Mesothelial cell of epicardium (in vitro differentiated cells): ENCODE data around the gene PLXNB2. TPM values are rescaled to one million over a fixed set of nuclear protein-coding genes. Genes with fewer than 3 reads are reported as not detected.

ENCODE experiments used
- DNase-seq, 2 experiments: peaks; one replicate each; pipeline ENCODE4 v3.0.0; 2021; ENCODE audit warnings: low spot score in 2 of 2; ENCODE audit not compliant: unreplicated experiment in 2 of 2
- H3K27ac Mint-ChIP-seq: 2 replicates; pipeline ENCODE4 v1.8.0; 2021; ENCODE audit warnings: mixed read lengths
- H3K27me3 Mint-ChIP-seq: 2 replicates; pipeline ENCODE4 v1.8.0; 2021; ENCODE audit warnings: low read depth, mixed read lengths
- H3K36me3 Mint-ChIP-seq: 2 replicates; pipeline ENCODE4 v1.8.0; 2021; ENCODE audit warnings: mixed read lengths
- H3K4me1 Mint-ChIP-seq: 2 replicates; pipeline ENCODE4 v1.8.0; 2021; ENCODE audit warnings: mixed read lengths
- H3K4me3 Mint-ChIP-seq: 2 replicates; pipeline ENCODE4 v1.8.0; 2021; ENCODE audit warnings: mild to moderate bottlenecking, moderate library complexity, mixed read lengths
- H3K9me3 Mint-ChIP-seq: 2 replicates; pipeline ENCODE4 v1.8.0; 2021; ENCODE audit warnings: mixed read lengths
- CTCF ChIP-seq: fragments of 200-600 bp; sonication (generic); IDR thresholded peaks from one replicate; pipeline ENCODE4 v1.5.0; 2021; ENCODE audit warnings: antibody characterized with exemption; ENCODE audit not compliant: unreplicated experiment
- total RNA-seq: library from RNA; stranded (reverse); gene quantifications from 3 replicates; pipeline ENCODE4 v1.2.1, GENCODE V29; 2021

Gene PLXNB2
- 467 to 493 TPM (median 468 TPM) in 3 replicates for total RNA-seq

- Mint-ChIP-seq H3K27me3 (no peaks in the 10 kb centered on the region), H3K36me3 (no peaks in the 10 kb centered on the region), H3K4me1 (peaks cover 47% of the 10 kb centered on the region), H3K9me3 (no peaks in the 10 kb centered on the region), H3K4me3 (peak within 1 kb of the TSS; percentile 90), H3K27ac (peak within 1 kb of the TSS; percentile 96)
- TF ChIP-seq CTCF, result no peak
- DNase-seq, result peak; percentile 74 to 76
These were observed at the start of gene PLXNB2 for GRCh38 chr22:50306753-50307749. TSS of gene PLXNB2 (minus strand) at chr22:50307646. CDS start at chr22:50290584, 17,062 bp downstream.

GRCh38 chr22:50357222-50357621, 49.8 kb upstream of the PLXNB2 start:
- peak overlapping the region; percentile 15 for H3K27ac Mint-ChIP-seq

GRCh38 chr22:50356186-50356585, 48.7 kb upstream of the PLXNB2 start:
- Mint-ChIP-seq H3K27ac (no peak overlapping the region), H3K9me3 (peaks cover 4% of the 10 kb centered on the region), H3K27me3 (no peaks in the 10 kb centered on the region), H3K4me3 (no peak overlapping the region), H3K4me1 (no peaks in the 10 kb centered on the region), H3K36me3 (peaks cover 23% of the 10 kb centered on the region)
- DNase-seq, result no peak
- no peak for TF ChIP-seq CTCF

More at GRCh38 chr22:50357222-50357621, 49.8 kb upstream of the PLXNB2 start:
- Mint-ChIP-seq H3K36me3 (peaks cover 21% of the 10 kb centered on the region), H3K9me3 (peaks cover 4% of the 10 kb centered on the region), H3K4me3 (no peak overlapping the region), H3K4me1 (no peaks in the 10 kb centered on the region), H3K27me3 (no peaks in the 10 kb centered on the region)
- DNase-seq, result no peak
- TF ChIP-seq CTCF, result no peak

- no peak overlapping the region for H3K4me3 Mint-ChIP-seq
- TF ChIP-seq CTCF, result no peak
- no peak overlapping the region for H3K27ac Mint-ChIP-seq
- no peaks in the 10 kb centered on the region for H3K9me3 Mint-ChIP-seq
- no peaks in the 10 kb centered on the region for H3K27me3 Mint-ChIP-seq
- H3K4me1 Mint-ChIP-seq, result peaks cover 2% of the 10 kb centered on the region
- DNase-seq, result no peak
- H3K36me3 Mint-ChIP-seq, result peaks cover 4% of the 10 kb centered on the region
These were observed 40.6 kb upstream of the PLXNB2 start for GRCh38 chr22:50348058-50348457.

GRCh38 chr22:50347157-50347556, 39.7 kb upstream of the PLXNB2 start:
- Mint-ChIP-seq H3K4me1 (peaks cover 6% of the 10 kb centered on the region), H3K27ac (no peak overlapping the region), H3K27me3 (no peaks in the 10 kb centered on the region), H3K9me3 (no peaks in the 10 kb centered on the region), H3K36me3 (peaks cover 4% of the 10 kb centered on the region), H3K4me3 (no peak overlapping the region)
- no peak for TF ChIP-seq CTCF
- no peak for DNase-seq
